ENCODE results near the gene CRYL1. TPM values are rescaled to one million over a fixed set of nuclear protein-coding genes. Genes with fewer than 3 reads are reported as not detected.

Gene CRYL1
- total and polyA plus RNA-seq, 9 of the 15 experiments (the other 6 are each of a cell fraction or from before 2014, with no cell fraction given): 1.0 to 6.9 (median 2.4) TPM

DNA sequence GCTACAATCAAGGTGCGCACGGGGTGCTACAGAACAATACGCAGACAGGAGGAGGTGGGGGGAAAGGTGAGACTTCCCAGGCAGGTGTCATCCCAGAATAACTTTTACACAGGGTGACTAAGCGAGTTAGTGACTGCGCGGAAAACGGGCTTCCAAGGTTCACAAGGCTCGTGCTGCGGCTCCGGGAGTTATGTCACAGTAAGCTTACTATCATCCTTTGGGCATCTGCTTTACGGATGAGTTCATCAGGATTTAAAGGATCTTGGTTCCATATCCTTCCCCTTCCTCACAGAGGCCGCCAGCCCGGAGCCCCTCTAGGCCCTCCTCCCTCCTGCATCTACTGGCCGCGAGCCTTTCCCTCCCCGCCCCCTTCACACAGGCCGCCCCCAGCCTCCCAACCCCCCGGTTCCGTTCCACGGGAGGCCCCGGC is 40.8 kb upstream of the CRYL1 start:
- CTCF ChIA-PET (ENCODE audit: low intra/inter-chr PET ratio): no interaction called here
- peak; percentile 77 for FAIRE-seq
- in situ Hi-C loops (cut with MboI): no loop called here
- TF ChIP-seq, protein P1, sequence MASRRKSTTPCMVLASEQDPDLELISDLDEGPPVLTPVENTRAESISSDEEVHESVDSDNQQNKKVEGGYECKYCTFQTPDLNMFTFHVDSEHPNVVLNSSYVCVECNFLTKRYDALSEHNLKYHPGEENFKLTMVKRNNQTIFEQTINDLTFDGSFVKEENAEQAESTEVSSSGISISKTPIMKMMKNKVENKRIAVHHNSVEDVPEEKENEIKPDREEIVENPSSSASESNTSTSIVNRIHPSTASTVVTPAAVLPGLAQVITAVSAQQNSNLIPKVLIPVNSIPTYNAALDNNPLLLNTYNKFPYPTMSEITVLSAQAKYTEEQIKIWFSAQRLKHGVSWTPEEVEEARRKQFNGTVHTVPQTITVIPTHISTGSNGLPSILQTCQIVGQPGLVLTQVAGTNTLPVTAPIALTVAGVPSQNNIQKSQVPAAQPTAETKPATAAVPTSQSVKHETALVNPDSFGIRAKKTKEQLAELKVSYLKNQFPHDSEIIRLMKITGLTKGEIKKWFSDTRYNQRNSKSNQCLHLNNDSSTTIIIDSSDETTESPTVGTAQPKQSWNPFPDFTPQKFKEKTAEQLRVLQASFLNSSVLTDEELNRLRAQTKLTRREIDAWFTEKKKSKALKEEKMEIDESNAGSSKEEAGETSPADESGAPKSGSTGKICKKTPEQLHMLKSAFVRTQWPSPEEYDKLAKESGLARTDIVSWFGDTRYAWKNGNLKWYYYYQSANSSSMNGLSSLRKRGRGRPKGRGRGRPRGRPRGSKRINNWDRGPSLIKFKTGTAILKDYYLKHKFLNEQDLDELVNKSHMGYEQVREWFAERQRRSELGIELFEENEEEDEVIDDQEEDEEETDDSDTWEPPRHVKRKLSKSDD (conservative IDR thresholded peaks at IDR 0.05; ENCODE audit: low read length): no peak
- TF ChIP-seq C11orf30 (IDR thresholded peaks at IDR 0.05; ENCODE audit: low read depth) (peak; percentile 59; the same call in 1 of the 2 replicates), ZNF316 (IDR thresholded peaks at IDR 0.05) (peak; percentile 45), SIN3A (IDR thresholded peaks at IDR 0.05; ENCODE audit: borderline replicate concordance in 2 of 2, control insufficient read depth in 1 of 2, low read depth in 2 of 2, low read length in 2 of 2) (peak in 1 of 2 experiments; percentile 25; a peak in 1 of 4 replicates), L3MBTL2 (IDR thresholded peaks at IDR 0.05) (no peak), EP400 (IDR thresholded peaks at IDR 0.05) (0 out of 2 replicates have a peak, but pooled peaks have one; percentile 20), CREM (IDR thresholded peaks at IDR 0.05; ENCODE audit: low read depth) (peak; percentile 25; the same call in 1 of the 2 replicates), RBM39 (optimal IDR thresholded peaks at IDR 0.05; ENCODE audit: low read depth, low read length) (no peak), PHF21A (IDR thresholded peaks at IDR 0.05; ENCODE audit: borderline replicate concordance, low read depth) (no peak)
- TF ChIP-seq, protein P2, sequence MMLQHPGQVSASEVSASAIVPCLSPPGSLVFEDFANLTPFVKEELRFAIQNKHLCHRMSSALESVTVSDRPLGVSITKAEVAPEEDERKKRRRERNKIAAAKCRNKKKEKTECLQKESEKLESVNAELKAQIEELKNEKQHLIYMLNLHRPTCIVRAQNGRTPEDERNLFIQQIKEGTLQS (IDR thresholded peaks at IDR 0.05): peak; percentile 57; the same call in 1 of the 2 replicates
- TF ChIP-seq, protein P2 (CRISPR knock-in tag; conservative IDR thresholded peaks at IDR 0.05): no peak
- TF ChIP-seq, protein P3, sequence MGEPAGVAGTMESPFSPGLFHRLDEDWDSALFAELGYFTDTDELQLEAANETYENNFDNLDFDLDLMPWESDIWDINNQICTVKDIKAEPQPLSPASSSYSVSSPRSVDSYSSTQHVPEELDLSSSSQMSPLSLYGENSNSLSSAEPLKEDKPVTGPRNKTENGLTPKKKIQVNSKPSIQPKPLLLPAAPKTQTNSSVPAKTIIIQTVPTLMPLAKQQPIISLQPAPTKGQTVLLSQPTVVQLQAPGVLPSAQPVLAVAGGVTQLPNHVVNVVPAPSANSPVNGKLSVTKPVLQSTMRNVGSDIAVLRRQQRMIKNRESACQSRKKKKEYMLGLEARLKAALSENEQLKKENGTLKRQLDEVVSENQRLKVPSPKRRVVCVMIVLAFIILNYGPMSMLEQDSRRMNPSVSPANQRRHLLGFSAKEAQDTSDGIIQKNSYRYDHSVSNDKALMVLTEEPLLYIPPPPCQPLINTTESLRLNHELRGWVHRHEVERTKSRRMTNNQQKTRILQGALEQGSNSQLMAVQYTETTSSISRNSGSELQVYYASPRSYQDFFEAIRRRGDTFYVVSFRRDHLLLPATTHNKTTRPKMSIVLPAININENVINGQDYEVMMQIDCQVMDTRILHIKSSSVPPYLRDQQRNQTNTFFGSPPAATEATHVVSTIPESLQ (CRISPR knock-in tag; IDR thresholded peaks at IDR 0.05): no peak
- TF ChIP-seq, protein P4, sequence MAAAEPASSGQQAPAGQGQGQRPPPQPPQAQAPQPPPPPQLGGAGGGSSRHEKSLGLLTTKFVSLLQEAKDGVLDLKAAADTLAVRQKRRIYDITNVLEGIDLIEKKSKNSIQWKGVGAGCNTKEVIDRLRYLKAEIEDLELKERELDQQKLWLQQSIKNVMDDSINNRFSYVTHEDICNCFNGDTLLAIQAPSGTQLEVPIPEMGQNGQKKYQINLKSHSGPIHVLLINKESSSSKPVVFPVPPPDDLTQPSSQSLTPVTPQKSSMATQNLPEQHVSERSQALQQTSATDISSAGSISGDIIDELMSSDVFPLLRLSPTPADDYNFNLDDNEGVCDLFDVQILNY (CRISPR knock-in tag; IDR thresholded peaks at IDR 0.05): no peak
- TF ChIP-seq, protein P5, sequence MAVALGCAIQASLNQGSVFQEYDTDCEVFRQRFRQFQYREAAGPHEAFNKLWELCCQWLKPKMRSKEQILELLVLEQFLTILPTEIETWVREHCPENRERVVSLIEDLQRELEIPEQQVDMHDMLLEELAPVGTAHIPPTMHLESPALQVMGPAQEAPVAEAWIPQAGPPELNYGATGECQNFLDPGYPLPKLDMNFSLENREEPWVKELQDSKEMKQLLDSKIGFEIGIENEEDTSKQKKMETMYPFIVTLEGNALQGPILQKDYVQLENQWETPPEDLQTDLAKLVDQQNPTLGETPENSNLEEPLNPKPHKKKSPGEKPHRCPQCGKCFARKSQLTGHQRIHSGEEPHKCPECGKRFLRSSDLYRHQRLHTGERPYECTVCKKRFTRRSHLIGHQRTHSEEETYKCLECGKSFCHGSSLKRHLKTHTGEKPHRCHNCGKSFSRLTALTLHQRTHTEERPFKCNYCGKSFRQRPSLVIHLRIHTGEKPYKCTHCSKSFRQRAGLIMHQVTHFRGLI (CRISPR knock-in tag; IDR thresholded peaks at IDR 0.05): no peak

More for the DNA sequence above, 40.8 kb upstream of the CRYL1 start:
- peak overlapping the region; percentile 85 to 90 for H3K9ac ChIP-seq (ENCODE audit: insufficient read depth in 1 of 2, low read depth in 2 of 2, low read length in 2 of 2)
- DNase-seq (ENCODE audit: extremely low read depth in 1 of 4, low spot score in 3 of 4) (peak in 1 of 4 experiments; percentile 71), ATAC-seq (peak; percentile 81)
- POLR2A ChIA-PET: interaction anchor here (1.0 to 3.0 kb wide), 2 partner anchors 12 to 56 kb away, joined by 3 to 9 read pairs; no protein-coding TSS in a partner anchor
- peak overlapping the region; percentile 77 for H3K4me3 ChIP-seq
- H3K36me3 ChIP-seq (ENCODE audit: control insufficient read depth, insufficient read depth, low read length): no peaks in the 10 kb centered on the region
- H3K9me1 ChIP-seq (ENCODE audit: control insufficient read depth, insufficient read depth, low read length): no peaks in the 10 kb centered on the region
- intact Hi-C loops (cut with micrococcal nuclease): no loop called here
- peak overlapping the region; percentile 79 for H2AFZ ChIP-seq (ENCODE audit: low read depth, low read length)
- peak overlapping the region; percentile 81 for H3K4me2 ChIP-seq (ENCODE audit: insufficient read depth, low read length)
- H3K79me2 ChIP-seq (ENCODE audit: control insufficient read depth, insufficient read depth, low read length): peaks cover 13% of the 10 kb centered on the region; the same call in 2 of the 3 replicates
- H3K27me3 ChIP-seq (ENCODE audit: control insufficient read depth in 2 of 2, insufficient read depth in 2 of 2, low read length in 2 of 2): no peaks in the 10 kb centered on the region
- H3K9me3 ChIP-seq (replicated peaks; ENCODE audit: control insufficient read depth, insufficient read depth, low read depth, low read length): peaks cover 5% of the 10 kb centered on the region; the same call in 1 of the 2 replicates
- WGBS (ENCODE audit: insufficient coverage, low coverage, missing lambda C conversion rate): 2% methylated on average over 8 of the region's 21 CpGs
- TSS peak; percentile 94 for BruUV-seq (replicated peaks)
- no peaks in the 10 kb centered on the region; a peak in 1 of 5 replicates for H3K4me1 ChIP-seq (replicated peaks in 1 of 2; ENCODE audit: control insufficient read depth in 2 of 2, insufficient read depth in 2 of 2, low read length in 2 of 2)
- peak overlapping the region; percentile 95 for H3K27ac ChIP-seq (ENCODE audit: extremely low read depth, low read depth, low read length)
- H4K20me1 ChIP-seq (replicated peaks; ENCODE audit: control insufficient read depth, insufficient read depth, low read length): no peaks in the 10 kb centered on the region

All from K562 (cell line).